Heart left ventricle (tissue), 16 donors: ENCODE data around the gene TCEAL4. TPM values are rescaled to one million over a fixed set of nuclear protein-coding genes. Genes with fewer than 3 reads are reported as not detected.

Source experiments
- ATAC-seq, 4 donors: fragments of 200-7000 bp; cut with Tn5 transposase; one replicate each; pipeline ENCODE4 v1.9.1; 2020 to 2022; ENCODE audit warnings: moderate library complexity in 4 of 4, mild to moderate bottlenecking in 3 of 4, moderate number of reproducible peaks in 1 of 4
- DNase-seq, 5 donors: peaks; one replicate each; pipeline ENCODE4 v3.0.0-alpha.2; 2020
- H3K27ac ChIP-seq, 12 donors: fragments of 200-600 bp; sonication (generic) in 4 of 12; one replicate each; pipeline versions ENCODE4 v1.5.0 to v1.8.0; 2016 to 2022; ENCODE audit warnings: mild to moderate bottlenecking in 2 of 12
- H3K27me3 ChIP-seq, 9 donors: fragments of 200-600 bp; sonication (generic) in 2 of 9; one replicate each; pipeline versions ENCODE4 v1.5.1 to v1.8.0; 2016 to 2022; ENCODE audit warnings: mild to moderate bottlenecking in 3 of 9
- H3K36me3 ChIP-seq, 9 donors: fragments of 200-600 bp; sonication (generic) in 2 of 9; one replicate each; pipeline versions ENCODE4 v1.5.0 to v1.8.0; 2018 to 2022; ENCODE audit warnings: mild to moderate bottlenecking in 2 of 9
- H3K4me1 ChIP-seq, 12 donors: fragments of 200-600 bp; sonication (generic) in 4 of 12; one replicate each; pipeline versions ENCODE4 v1.5.0 to v1.8.0; 2016 to 2022; ENCODE audit warnings: mild to moderate bottlenecking in 3 of 12
- H3K4me3 ChIP-seq, 12 donors: fragments of 200-600 bp; sonication (generic) in 4 of 12; one replicate each; pipeline versions ENCODE4 v1.5.0 to v1.8.0; 2017 to 2022; ENCODE audit warnings: mild to moderate bottlenecking in 9 of 12, moderate library complexity in 4 of 12
- H3K9me3 ChIP-seq, 12 donors: fragments of 200-600 bp; sonication (generic) in 4 of 12; one replicate each; pipeline versions ENCODE4 v1.5.0 to v1.8.0; 2016 to 2022; ENCODE audit warnings: mild to moderate bottlenecking in 1 of 12
- POLR2A ChIP-seq, 2 donors: fragments of 450-650 bp; IDR thresholded peaks; one replicate each; pipeline ENCODE4 v1.6.1; 2017; ENCODE audit warnings: antibody characterized with exemption in 2 of 2, mild to moderate bottlenecking in 2 of 2, moderate library complexity in 2 of 2
- WGBS, 4 donors: extraction: QIAGEN DNeasy Blood & Tissue Kit in 2 of 4; methylation state at CpG; one replicate each; pipeline versions ENCODE4 v1.1.5 to v1.1.7; 2013 to 2018; 5-methylcytosine and 5-hydroxymethylcytosine counted together
- intact Hi-C, 10 donors: fragments of 100-400 bp; cut with DNase I; formaldehyde crosslinking; loops; one replicate each; pipeline versions ENCODE4 v1.11.1 to v1.14.2; 2022
- polyA plus RNA-seq, 2 donors: library from polyadenylated mRNA; stranded (reverse); fragments of 200-250 nt; gene quantifications; one replicate each; pipeline ENCODE4 v1.2.3, GENCODE V29; 2013
- total RNA-seq, 9 donors: library from RNA; depleted of rRNA in 2 of 9; stranded (reverse); fragments of >200 nt in 2 of 9; fragmentation: NEBNext Ultra II Directional in 3 of 9; extraction: Animal tissue kit (Norgen Biotek cat#: 25700) in 3 of 9; gene quantifications; one replicate each; pipeline versions ENCODE4 v1.1.0 to v1.2.4, GENCODE V29; 2016 to 2023
- TF ChIP-seq, protein P1 (sequence below), 12 donors: fragments of 200-600 bp; sonication (generic) in 4 of 12; IDR thresholded peaks; one replicate each; pipeline versions ENCODE4 v1.5.0 to v1.8.0; 2018 to 2022; ENCODE audit warnings: antibody characterized with exemption in 12 of 12, mild to moderate bottlenecking in 5 of 12
- donor health status: ischemic (EF 13 %, LVEDD 7.1; RV severe dilation, severe dysfunction).
- donor health status: healthy with polysubstance abuse.
- donor health status: DM: no; HTN: yes; CAD: no.
- donor health status: DM: no; HTN: no; CAD: no.
- donor health status: ischemic (EF 25% LVEDD 6.9; RV normal size, moderate dysfunction).
- donor health status: ischemic (EF 25% LVEDD 5.7; RV mildly dilated, moderate dysfunction).
- donor health status: healthy.
- donor health status: DM: yes; HTN: yes; CAD: no.
- donor health status: ischemic (EF 35%, LVEDD 5.7; RV mildly dilated, moderate dysfunction).
- donor health status: nonischemic (EF 11% LVEDD 7.7; RV severe dilation, severe dysfunction).
- donor health status: DM: yes; HTN: yes; CAD: no.
- donor health status: PGD.
- donor health status: ischemic (EF 29% LVEDD 5.4; RV normal size, mild dysfunction).
- donor health status: nonischemic (EF 23%, LVEDD 6.1; RV moderate dilation, normal function).

Gene TCEAL4
- total and polyA plus RNA-seq, 11 donors: 50.9 to 176 (median 67.9) TPM

DNA sequence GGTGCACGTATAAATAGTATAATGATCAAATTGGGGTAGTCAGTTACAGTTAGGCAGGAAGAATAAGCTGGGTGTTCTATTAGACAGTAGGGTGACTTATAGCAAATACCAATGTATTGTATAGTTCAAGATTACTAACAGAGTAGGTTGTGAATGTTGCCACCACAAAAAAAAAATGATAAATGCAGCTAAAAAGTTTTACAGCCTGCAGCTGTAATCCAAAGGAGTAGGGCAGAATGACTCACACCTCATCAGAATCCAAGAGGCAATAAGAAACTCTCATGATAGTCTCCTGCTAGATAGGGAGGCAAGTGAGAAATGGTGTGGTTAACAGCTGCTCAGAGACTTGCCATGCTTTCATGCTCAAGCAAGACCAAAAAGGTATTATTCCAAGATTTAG, 19.6 kb upstream of the TCEAL4 start:
- DNase-seq: no peak
- intact Hi-C loops: no loop called here
- 27 to 51% (median 41%) methylated on average over 1 of the region's 1 CpG for WGBS, 4 donors
- H3K27me3 ChIP-seq: no peaks in the 10 kb centered on the region
- H3K27ac ChIP-seq: no peak overlapping the region
- H3K9me3 ChIP-seq: no peaks in the 10 kb centered on the region
- H3K4me1 ChIP-seq: no peaks in the 10 kb centered on the region
- peak in 1 of 4 donors; percentile 57 for ATAC-seq
- no peaks in the 10 kb centered on the region for H3K36me3 ChIP-seq
- TF ChIP-seq POLR2A (IDR thresholded peaks at IDR 0.05): no peak
- TF ChIP-seq, protein P1, sequence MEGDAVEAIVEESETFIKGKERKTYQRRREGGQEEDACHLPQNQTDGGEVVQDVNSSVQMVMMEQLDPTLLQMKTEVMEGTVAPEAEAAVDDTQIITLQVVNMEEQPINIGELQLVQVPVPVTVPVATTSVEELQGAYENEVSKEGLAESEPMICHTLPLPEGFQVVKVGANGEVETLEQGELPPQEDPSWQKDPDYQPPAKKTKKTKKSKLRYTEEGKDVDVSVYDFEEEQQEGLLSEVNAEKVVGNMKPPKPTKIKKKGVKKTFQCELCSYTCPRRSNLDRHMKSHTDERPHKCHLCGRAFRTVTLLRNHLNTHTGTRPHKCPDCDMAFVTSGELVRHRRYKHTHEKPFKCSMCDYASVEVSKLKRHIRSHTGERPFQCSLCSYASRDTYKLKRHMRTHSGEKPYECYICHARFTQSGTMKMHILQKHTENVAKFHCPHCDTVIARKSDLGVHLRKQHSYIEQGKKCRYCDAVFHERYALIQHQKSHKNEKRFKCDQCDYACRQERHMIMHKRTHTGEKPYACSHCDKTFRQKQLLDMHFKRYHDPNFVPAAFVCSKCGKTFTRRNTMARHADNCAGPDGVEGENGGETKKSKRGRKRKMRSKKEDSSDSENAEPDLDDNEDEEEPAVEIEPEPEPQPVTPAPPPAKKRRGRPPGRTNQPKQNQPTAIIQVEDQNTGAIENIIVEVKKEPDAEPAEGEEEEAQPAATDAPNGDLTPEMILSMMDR (IDR thresholded peaks at IDR 0.05): no peak
- no peak overlapping the region for H3K4me3 ChIP-seq

DNA sequence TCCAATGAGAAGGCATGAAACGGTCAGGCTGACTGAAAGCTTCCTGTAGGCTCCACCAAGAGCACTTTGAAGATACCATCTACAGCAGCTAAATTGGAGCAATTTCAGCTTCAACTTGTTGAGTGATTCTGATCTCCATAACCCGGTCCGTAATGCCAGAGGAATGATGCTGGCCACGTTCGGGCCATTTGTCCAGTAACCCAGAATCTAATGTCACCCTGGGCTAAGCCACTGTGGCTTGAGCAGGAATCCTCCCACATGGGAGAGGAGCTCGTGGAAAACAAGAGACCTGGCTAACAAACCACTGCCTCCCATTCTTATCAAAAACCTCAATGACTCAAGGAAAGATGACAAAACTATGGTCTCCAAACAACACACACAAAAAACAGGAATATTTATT, 14.2 kb upstream of the TCEAL4 start:
- Histone ChIP-seq H3K4me3 (no peak overlapping the region), H3K27me3 (peaks cover 0 to 7% (median 0%) of the 10 kb centered on the region in 9 donors), H3K9me3 (no peaks in the 10 kb centered on the region), H3K4me1 (no peaks in the 10 kb centered on the region), H3K36me3 (no peaks in the 10 kb centered on the region), H3K27ac (no peak overlapping the region)
- intact Hi-C loops: no loop called here
- no peak for DNase-seq
- 78 to 90% (median 81%) methylated on average over 6 of the region's 6 CpGs for whole genome bisulfite sequencing, 4 donors
- ATAC-seq: no peak
- TF ChIP-seq POLR2A (IDR thresholded peaks at IDR 0.05): no peak
- TF ChIP-seq, protein P1 (IDR thresholded peaks at IDR 0.05): no peak

DNA sequence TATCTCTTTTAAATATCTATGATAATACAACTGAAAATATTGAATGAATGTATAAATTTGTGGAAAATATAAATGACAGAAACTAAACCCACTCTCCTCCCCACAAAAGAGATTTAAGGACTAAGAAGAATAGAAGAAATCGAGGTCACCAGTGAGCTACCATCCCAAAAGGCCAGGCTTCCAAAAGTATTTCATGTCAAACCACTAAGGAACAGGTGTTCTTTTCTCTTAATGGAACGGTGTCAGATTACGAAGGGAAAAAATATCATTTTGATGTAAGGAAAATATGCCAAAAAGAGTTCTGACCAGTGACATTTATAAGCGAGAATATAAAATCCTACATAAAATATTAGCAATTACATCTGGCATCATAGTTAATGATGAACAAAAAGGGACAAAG, 13.6 kb upstream of the TCEAL4 start:
- ATAC-seq (no peak), DNase-seq (no peak)
- 74 to 87% (median 82%) methylated on average over 4 of the region's 4 CpGs for WGBS, 4 donors
- Histone ChIP-seq H3K27me3 (peaks cover 0 to 11% (median 0%) of the 10 kb centered on the region in 9 donors), H3K36me3 (no peaks in the 10 kb centered on the region), H3K9me3 (no peaks in the 10 kb centered on the region), H3K4me3 (no peak overlapping the region), H3K4me1 (no peaks in the 10 kb centered on the region), H3K27ac (no peak overlapping the region)
- intact Hi-C loops: no loop called here
- no peak for TF ChIP-seq POLR2A (IDR thresholded peaks at IDR 0.05)
- TF ChIP-seq, protein P1 (IDR thresholded peaks at IDR 0.05): no peak

DNA sequence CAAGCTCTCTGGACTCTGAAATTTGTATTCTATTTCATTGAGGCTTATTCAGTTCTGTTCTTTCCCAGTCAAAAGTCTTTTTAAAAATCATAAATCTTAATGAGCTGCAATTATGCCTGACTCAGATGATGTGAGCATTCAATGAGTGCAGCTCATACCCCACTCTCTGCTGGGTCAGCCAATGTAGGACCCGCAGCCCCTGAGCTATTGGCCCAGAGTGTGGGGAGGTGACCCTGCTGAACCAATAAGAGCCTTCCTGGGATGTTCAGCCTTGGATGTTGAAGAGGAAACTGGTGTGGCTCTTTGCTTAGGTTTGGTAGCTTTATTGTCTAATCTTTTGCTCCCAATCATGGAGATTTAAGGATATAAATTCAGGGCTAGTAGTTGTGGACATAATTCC, 12.1 kb upstream of the TCEAL4 start:
- Histone ChIP-seq H3K27ac (no peak overlapping the region), H3K9me3 (no peaks in the 10 kb centered on the region), H3K27me3 (peaks cover 0 to 20% (median 0%) of the 10 kb centered on the region in 9 donors), H3K4me3 (no peak overlapping the region), H3K4me1 (no peaks in the 10 kb centered on the region), H3K36me3 (no peaks in the 10 kb centered on the region)
- DNase-seq (no peak), ATAC-seq (no peak)
- intact Hi-C loops: no loop called here
- 40 to 96% (median 71%) methylated on average over 1 of the region's 1 CpG for WGBS, 4 donors
- TF ChIP-seq, protein P1 (IDR thresholded peaks at IDR 0.05): no peak
- TF ChIP-seq POLR2A (IDR thresholded peaks at IDR 0.05): no peak
